Activated naive CD4-positive, alpha-beta T cell treated with anti-CD3 and anti-CD28 coated beads, Interleukin-2, amount 50 U/mL, for 16 hours (primary cell): ENCODE data around the gene GAS2L3.

Experiments used
- DNase-seq: peaks from one replicate; pipeline ENCODE4 v3.0.0-alpha.2; 2020

GAS2L3 gene

DNA sequence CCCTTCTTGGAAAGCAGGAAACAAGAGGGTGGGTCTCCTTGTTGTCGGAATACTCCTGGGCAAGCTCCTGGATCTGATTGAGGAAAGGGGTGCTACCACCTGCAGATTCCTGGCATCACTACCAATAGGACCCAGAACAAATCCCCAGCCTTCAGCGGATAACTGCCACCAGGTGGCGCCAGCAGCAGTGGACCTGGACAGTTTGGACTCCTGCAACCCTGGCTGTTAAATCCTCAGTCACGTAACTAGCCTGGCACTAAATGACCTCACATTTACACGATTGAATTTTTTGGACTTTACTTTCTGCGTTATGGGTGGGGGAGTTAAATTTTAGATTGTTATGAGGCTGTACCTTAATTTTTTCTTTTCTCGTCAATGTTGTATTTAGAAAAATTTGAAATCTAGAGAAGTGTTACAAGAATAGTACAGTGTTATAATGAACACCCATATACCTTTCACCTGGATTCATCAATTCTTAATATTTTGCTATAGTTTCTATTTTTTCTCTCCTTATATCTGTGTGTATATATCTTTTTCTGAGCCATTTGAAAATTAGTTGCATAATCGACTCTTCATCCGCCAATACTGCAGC lies 95.6 kb downstream of the GAS2L3 start:
- peak; percentile 35 for DNase-seq

DNA sequence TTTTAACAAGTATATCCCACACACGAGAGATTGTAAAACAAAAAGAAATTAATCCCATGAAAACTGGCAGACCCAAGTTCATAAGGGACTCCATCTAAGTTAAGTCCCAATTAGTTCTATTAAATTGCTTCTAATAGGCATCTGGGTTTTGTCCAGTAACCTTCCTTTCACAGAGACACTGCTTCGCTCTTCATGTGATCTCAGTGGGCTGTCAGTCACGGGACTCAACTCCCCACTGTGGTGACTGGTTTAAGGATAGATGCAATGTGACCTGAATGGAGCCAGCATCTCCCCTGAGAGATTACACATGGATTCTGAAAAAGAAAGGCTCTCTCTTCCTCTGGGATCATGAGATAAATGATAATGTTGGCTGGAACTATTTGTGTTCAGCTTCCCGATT lies 96.4 kb downstream of the GAS2L3 start:
- DNase-seq = no peak

DNA sequence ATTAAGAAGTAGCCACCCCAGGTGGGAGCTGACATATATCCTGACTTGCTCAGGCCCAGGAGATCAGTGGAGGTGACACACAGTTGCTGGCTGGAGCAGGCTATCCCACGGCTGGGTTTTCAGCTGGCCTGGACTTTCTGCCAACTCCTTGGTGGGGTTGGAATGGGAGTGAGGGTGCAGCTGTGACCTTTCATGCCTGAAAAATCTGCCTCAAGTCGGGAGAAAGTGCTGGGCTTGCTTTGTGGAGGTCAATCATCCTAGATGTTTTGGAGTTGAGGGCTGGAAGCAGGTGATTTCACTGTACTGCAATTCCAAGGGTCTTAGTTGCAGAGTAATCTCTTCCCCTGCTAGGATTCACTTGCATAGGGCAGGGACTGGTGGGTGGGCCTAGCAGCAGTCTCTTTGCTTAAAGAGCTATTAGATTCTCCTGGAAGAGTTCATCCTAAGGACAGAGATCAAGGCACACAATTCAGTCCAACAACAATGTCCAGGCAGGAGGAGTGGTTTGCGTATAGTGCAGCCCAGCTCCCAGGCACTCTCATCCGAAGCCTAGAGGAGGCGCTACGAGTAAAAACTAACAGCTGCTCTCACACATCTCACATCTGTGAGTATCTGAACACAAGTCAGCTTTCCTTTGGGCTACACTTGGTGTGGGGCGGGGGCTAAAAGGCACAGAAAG lies 98.1 kb downstream of the GAS2L3 start:
- no peak for DNase-seq

DNA sequence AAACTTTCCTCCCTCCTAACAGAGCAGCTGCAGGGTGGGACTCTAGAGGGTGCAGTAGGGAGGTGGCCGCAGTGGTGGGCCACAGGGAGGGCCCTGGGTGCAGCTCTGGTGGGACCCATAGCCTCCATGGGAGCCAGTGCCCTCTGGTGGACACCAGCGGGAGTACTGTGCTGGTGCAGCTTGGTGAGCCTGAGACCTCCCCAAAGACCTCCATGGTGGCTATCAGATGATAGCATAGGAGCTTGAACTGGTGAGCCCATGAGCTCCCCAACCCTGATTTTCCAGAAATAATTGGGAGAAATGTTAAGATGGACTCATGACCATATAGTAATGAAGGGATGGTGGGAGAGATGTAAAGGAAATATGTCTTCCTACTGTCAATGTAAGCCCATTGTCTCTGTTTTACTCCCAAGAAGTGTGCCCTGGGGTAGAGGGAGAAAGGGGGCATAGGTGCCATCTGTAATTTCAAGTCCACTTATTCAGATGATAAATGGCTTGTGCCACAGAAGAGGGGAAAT lies 98.7 kb downstream of the GAS2L3 start:
- peak; percentile 31 for DNase-seq

DNA sequence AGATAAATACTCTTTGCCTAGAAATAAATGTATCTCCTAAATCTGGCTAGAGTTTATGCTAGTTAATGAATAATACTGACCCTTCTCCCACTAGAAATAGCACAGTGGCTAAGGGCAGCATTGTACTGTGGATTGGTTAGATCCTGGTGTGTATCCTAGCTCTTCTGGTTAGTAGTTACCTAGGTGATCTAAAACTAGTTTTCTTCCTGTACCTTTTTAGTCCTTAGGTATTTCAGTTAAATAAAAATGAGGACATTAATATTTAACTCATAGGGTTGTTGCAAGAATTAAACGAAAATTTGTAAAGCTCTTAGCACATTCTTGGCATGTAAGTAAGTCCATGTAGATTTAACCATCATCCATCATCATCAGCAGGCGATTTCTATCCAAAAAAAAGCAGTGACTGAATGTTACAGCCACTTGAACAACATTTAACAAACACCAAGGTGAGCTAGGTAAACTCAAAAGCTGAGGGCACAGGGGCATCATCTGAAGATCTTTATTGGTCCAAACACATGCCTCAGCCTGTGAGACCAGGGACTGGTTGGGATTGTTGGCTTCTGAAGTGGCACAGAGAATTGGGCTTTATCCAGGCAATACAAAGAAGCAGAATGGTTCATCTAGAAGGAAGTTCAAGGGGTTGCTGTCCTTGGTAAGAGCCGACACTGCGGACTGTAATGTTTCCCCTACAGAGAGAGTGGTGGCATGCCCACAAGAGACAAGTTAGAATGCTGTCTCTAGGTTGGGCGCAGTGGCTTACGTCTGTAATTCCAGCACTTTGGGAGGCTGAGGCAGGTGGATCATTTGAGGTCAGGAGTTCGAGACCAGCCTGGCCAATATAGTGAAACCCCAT lies 100.8 kb downstream of the GAS2L3 start:
- no peak for DNase-seq
